Memory B cell (primary cell): ENCODE data around the gene LRSAM1.

Experiments used
- ATAC-seq: fragments of 150-1000 bp; cut with Tn5 transposase; 2 replicates; pipeline ENCODE4 v1.10.0; 2021; ENCODE audit warnings: low read depth, mild to moderate bottlenecking, moderate library complexity
- DNase-seq, 2 donors: peaks; one replicate each; pipeline ENCODE4 v3.0.0; 2022; ENCODE audit warnings: low spot score in 2 of 2
- H3K27ac Mint-ChIP-seq: one replicate; pipeline ENCODE4 v1.8.0; 2022; ENCODE audit warnings: mild to moderate bottlenecking, moderate library complexity, mixed read lengths
- H3K27me3 Mint-ChIP-seq: one replicate; pipeline ENCODE4 v1.8.0; 2022; ENCODE audit warnings: mixed read lengths
- H3K36me3 Mint-ChIP-seq: one replicate; pipeline ENCODE4 v1.8.0; 2022; ENCODE audit warnings: mild to moderate bottlenecking, mixed read lengths
- H3K4me1 Mint-ChIP-seq: one replicate; pipeline ENCODE4 v1.8.0; 2022; ENCODE audit warnings: mixed read lengths
- H3K4me3 Mint-ChIP-seq: one replicate; pipeline ENCODE4 v1.8.0; 2022; ENCODE audit warnings: mild to moderate bottlenecking, moderate library complexity, mixed read lengths
- H3K9me3 Mint-ChIP-seq: one replicate; pipeline ENCODE4 v1.8.0; 2022; ENCODE audit warnings: mixed read lengths

The LRSAM1 gene

GRCh38 chr9:127502706-127503378 lies 51.5 kb downstream of the LRSAM1 start:
- ATAC-seq (no peak), DNase-seq (no peak)
- no peaks in the 10 kb centered on the region for H3K9me3 Mint-ChIP-seq
- no peaks in the 10 kb centered on the region for H3K27me3 Mint-ChIP-seq
- peaks cover 4% of the 10 kb centered on the region for H3K36me3 Mint-ChIP-seq
- no peak overlapping the region for H3K4me3 Mint-ChIP-seq
- peaks cover 3% of the 10 kb centered on the region for H3K4me1 Mint-ChIP-seq
- H3K27ac Mint-ChIP-seq = no peak overlapping the region

GRCh38 chr9:127503379-127503921 lies 52.1 kb downstream of the LRSAM1 start:
- Mint-ChIP-seq H3K4me3 (no peak overlapping the region), H3K27ac (no peak overlapping the region), H3K4me1 (peaks cover 3% of the 10 kb centered on the region), H3K36me3 (peaks cover 4% of the 10 kb centered on the region), H3K9me3 (no peaks in the 10 kb centered on the region), H3K27me3 (no peaks in the 10 kb centered on the region)
- ATAC-seq (no peak), DNase-seq (no peak)

- H3K27me3 Mint-ChIP-seq = no peaks in the 10 kb centered on the region
- peaks cover 3% of the 10 kb centered on the region for H3K4me1 Mint-ChIP-seq
- H3K27ac Mint-ChIP-seq = no peak overlapping the region
- no peaks in the 10 kb centered on the region for H3K9me3 Mint-ChIP-seq
- peaks cover 4% of the 10 kb centered on the region for H3K36me3 Mint-ChIP-seq
- DNase-seq (peak; percentile 73 to 77), ATAC-seq (peak; percentile 92)
- no peak overlapping the region for H3K4me3 Mint-ChIP-seq
Measured at GRCh38 chr9:127503947-127504886, 52.9 kb downstream of the LRSAM1 start.

- peaks cover 4% of the 10 kb centered on the region for H3K36me3 Mint-ChIP-seq
- H3K4me1 Mint-ChIP-seq = peaks cover 3% of the 10 kb centered on the region
- no peak overlapping the region for H3K27ac Mint-ChIP-seq
- ATAC-seq (no peak), DNase-seq (no peak)
- H3K4me3 Mint-ChIP-seq = no peak overlapping the region
- no peaks in the 10 kb centered on the region for H3K9me3 Mint-ChIP-seq
- H3K27me3 Mint-ChIP-seq = no peaks in the 10 kb centered on the region
Measured at GRCh38 chr9:127504887-127505251, 53.6 kb downstream of the LRSAM1 start.

- H3K27ac Mint-ChIP-seq = no peak overlapping the region
- peak; percentile 61 for ATAC-seq
- H3K4me1 Mint-ChIP-seq = peaks cover 3% of the 10 kb centered on the region
- peak; percentile 28 to 48 for DNase-seq
- no peaks in the 10 kb centered on the region for H3K27me3 Mint-ChIP-seq
- peaks cover 4% of the 10 kb centered on the region for H3K36me3 Mint-ChIP-seq
- no peak overlapping the region for H3K4me3 Mint-ChIP-seq
- H3K9me3 Mint-ChIP-seq = no peaks in the 10 kb centered on the region
Measured at GRCh38 chr9:127505396-127506116, 54.2 kb downstream of the LRSAM1 start.

GRCh38 chr9:127506117-127506813 lies 55.0 kb downstream of the LRSAM1 start:
- Mint-ChIP-seq H3K36me3 (peaks cover 4% of the 10 kb centered on the region), H3K27ac (no peak overlapping the region), H3K4me3 (no peak overlapping the region), H3K27me3 (no peaks in the 10 kb centered on the region), H3K9me3 (no peaks in the 10 kb centered on the region), H3K4me1 (peaks cover 3% of the 10 kb centered on the region)
- ATAC-seq = no peak
- no peak for DNase-seq

GRCh38 chr9:127506814-127507750 lies 55.8 kb downstream of the LRSAM1 start:
- Mint-ChIP-seq H3K27me3 (no peaks in the 10 kb centered on the region), H3K9me3 (no peaks in the 10 kb centered on the region), H3K36me3 (peaks cover 4% of the 10 kb centered on the region), H3K4me1 (peaks cover 3% of the 10 kb centered on the region), H3K27ac (no peak overlapping the region), H3K4me3 (no peak overlapping the region)
- DNase-seq = no peak
- ATAC-seq = no peak

GRCh38 chr9:127507751-127508648 lies 56.7 kb downstream of the LRSAM1 start:
- Mint-ChIP-seq H3K27me3 (no peaks in the 10 kb centered on the region), H3K9me3 (no peaks in the 10 kb centered on the region), H3K36me3 (no peaks in the 10 kb centered on the region), H3K27ac (no peak overlapping the region), H3K4me3 (no peak overlapping the region), H3K4me1 (peaks cover 3% of the 10 kb centered on the region)
- no peak for ATAC-seq
- no peak for DNase-seq

GRCh38 chr9:127508901-127509260 lies 57.6 kb downstream of the LRSAM1 start:
- H3K27ac Mint-ChIP-seq = no peak overlapping the region
- H3K4me3 Mint-ChIP-seq = no peak overlapping the region
- H3K4me1 Mint-ChIP-seq = peaks cover 2% of the 10 kb centered on the region
- DNase-seq (no peak), ATAC-seq (no peak)
- H3K9me3 Mint-ChIP-seq = no peaks in the 10 kb centered on the region
- no peaks in the 10 kb centered on the region for H3K36me3 Mint-ChIP-seq
- H3K27me3 Mint-ChIP-seq = no peaks in the 10 kb centered on the region

- DNase-seq = no peak
- no peaks in the 10 kb centered on the region for H3K9me3 Mint-ChIP-seq
- no peaks in the 10 kb centered on the region for H3K4me1 Mint-ChIP-seq
- H3K27ac Mint-ChIP-seq = no peak overlapping the region
- no peak overlapping the region for H3K4me3 Mint-ChIP-seq
- ATAC-seq = no peak
- H3K27me3 Mint-ChIP-seq = no peaks in the 10 kb centered on the region
- H3K36me3 Mint-ChIP-seq = no peaks in the 10 kb centered on the region
Measured at GRCh38 chr9:127509261-127509954, 58.1 kb downstream of the LRSAM1 start.

GRCh38 chr9:127509955-127510299 lies 58.6 kb downstream of the LRSAM1 start:
- ATAC-seq = no peak
- no peak overlapping the region for H3K4me3 Mint-ChIP-seq
- H3K36me3 Mint-ChIP-seq = no peaks in the 10 kb centered on the region
- H3K9me3 Mint-ChIP-seq = no peaks in the 10 kb centered on the region
- DNase-seq = no peak
- no peak overlapping the region for H3K27ac Mint-ChIP-seq
- no peaks in the 10 kb centered on the region for H3K27me3 Mint-ChIP-seq
- H3K4me1 Mint-ChIP-seq = no peaks in the 10 kb centered on the region

GRCh38 chr9:127514468-127514867 lies 63.2 kb downstream of the LRSAM1 start:
- Mint-ChIP-seq H3K36me3 (no peaks in the 10 kb centered on the region), H3K4me3 (no peak overlapping the region), H3K27me3 (peaks cover 2% of the 10 kb centered on the region), H3K27ac (no peak overlapping the region), H3K9me3 (no peaks in the 10 kb centered on the region), H3K4me1 (peaks cover 3% of the 10 kb centered on the region)
- DNase-seq (no peak), ATAC-seq (no peak)
